ENCODE measurements around the gene CDK6. TPM values are rescaled to one million over a fixed set of nuclear protein-coding genes. Genes with fewer than 3 reads are reported as not detected.

The CDK6 gene
- total RNA-seq, 6 experiments from 2014 or later, result 6.9 to 23.7 (median 17.0) TPM

DNA sequence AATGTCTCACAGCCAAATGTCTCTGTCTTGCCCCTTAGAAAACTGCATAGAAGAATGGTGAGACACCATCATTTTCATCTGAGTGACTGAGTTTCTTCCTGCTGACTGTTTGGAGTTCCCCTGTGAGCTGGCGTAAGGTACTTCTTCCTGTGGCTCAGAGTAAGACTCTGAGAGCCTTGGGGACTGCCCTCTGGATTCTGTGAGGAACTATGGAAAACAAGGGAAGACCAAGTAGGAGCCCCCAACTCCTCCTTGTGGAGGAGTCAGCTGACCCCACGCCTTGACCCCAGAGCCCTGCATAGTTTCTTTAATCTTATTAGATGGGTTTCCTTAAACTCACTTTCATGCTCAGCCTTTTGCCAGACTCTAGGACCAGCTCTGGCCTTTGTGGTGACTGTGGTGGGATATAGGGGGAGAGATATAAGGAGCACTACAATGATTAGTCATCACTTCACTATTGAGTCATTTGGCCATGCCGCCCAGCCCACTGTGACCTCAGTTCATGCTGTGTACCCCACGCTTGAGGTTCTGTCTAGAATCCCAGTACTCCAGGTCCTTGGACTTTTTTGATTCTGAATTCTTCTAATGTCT lies 194.4 kb downstream of the CDK6 start:
- TF ChIP-seq, protein P1, sequence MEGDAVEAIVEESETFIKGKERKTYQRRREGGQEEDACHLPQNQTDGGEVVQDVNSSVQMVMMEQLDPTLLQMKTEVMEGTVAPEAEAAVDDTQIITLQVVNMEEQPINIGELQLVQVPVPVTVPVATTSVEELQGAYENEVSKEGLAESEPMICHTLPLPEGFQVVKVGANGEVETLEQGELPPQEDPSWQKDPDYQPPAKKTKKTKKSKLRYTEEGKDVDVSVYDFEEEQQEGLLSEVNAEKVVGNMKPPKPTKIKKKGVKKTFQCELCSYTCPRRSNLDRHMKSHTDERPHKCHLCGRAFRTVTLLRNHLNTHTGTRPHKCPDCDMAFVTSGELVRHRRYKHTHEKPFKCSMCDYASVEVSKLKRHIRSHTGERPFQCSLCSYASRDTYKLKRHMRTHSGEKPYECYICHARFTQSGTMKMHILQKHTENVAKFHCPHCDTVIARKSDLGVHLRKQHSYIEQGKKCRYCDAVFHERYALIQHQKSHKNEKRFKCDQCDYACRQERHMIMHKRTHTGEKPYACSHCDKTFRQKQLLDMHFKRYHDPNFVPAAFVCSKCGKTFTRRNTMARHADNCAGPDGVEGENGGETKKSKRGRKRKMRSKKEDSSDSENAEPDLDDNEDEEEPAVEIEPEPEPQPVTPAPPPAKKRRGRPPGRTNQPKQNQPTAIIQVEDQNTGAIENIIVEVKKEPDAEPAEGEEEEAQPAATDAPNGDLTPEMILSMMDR (IDR thresholded peaks at IDR 0.05), result no peak
- TF ChIP-seq POLR2A (IDR thresholded peaks at IDR 0.05), result no peak
- Histone ChIP-seq H3K4me1 (no peaks in the 10 kb centered on the region), H3K27ac (no peak overlapping the region), H3K36me3 (no peaks in the 10 kb centered on the region), H3K27me3 (no peaks in the 10 kb centered on the region), H3K9me3 (no peaks in the 10 kb centered on the region), H3K4me3 (no peak overlapping the region)
- ATAC-seq (peak in 1 of 4 donors; percentile 12), DNase-seq (no peak)
- intact Hi-C loops (cut with DNase I), result no loop called here
- WGBS (ENCODE audit: insufficient coverage, low coverage, low lambda C conversion rate, missing lambda C conversion rate), result 81% methylated on average over 3 of the region's 4 CpGs

DNA sequence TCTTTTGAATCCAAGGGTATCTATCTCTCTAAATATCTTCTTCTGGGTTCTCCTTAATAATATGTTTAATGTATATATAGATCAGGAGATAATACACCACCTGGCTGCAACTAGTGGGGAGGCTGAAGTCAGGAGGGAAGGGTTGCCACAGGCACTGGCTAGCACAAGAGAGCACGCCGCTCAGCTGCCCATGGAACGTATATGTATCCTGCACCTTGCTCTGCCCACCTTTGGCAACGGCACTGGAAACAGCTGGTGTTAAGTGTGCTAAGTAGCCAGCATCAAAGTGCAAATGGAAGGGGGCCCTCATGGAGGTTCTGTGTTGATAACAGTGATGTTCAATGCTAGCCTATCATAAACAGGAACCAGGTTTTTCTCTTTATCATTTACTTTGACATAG lies 196.4 kb downstream of the CDK6 start:
- Histone ChIP-seq H3K4me1 (peaks cover 0 to 14% (median 7%) of the 10 kb centered on the region in 4 donors), H3K9me3 (no peaks in the 10 kb centered on the region), H3K36me3 (no peaks in the 10 kb centered on the region), H3K27ac (no peak overlapping the region), H3K27me3 (no peaks in the 10 kb centered on the region), H3K4me3 (no peak overlapping the region)
- no peak for DNase-seq
- intact Hi-C loops (cut with DNase I), result no loop called here
- 42% methylated on average over 2 of the region's 4 CpGs for WGBS (ENCODE audit: insufficient coverage, low coverage, low lambda C conversion rate, missing lambda C conversion rate)
- no peak for ATAC-seq
- TF ChIP-seq, protein P1 (IDR thresholded peaks at IDR 0.05), result no peak
- TF ChIP-seq POLR2A (IDR thresholded peaks at IDR 0.05), result no peak

DNA sequence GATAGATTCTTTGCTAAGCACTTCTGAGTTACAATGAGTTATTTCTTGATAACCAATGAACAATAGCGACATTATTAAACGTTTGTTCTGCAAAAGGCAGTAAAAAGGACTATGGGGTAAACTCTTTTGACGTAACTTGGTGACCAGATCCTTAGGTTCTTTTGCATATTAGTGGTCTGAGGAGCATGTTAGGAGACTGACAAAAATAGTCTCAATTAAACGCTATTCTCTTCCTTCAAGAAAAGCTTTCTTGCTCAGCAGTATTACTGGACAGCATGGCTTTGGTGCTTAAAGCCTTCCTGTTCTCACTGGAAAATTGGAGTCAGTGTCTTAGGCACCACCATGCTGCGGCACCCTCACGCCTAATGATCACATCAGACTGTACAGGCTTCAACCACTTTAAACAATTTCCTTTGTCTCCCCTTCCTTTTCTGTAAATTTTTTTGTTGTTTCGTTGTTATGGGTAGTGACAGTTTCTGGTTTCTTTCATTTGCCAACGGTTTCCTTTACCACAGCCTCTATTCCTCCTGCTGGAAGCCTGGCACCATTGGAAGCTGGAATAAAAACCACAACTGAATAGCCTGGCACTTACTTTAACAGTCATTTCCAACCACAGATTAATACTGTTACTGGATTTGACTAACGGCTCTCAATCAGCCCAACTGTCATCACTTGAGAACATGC lies 197.0 kb downstream of the CDK6 start:
- no peaks in the 10 kb centered on the region for H3K36me3 ChIP-seq
- H3K27ac ChIP-seq, result no peak overlapping the region
- TF ChIP-seq POLR2A (IDR thresholded peaks at IDR 0.05), result no peak
- H3K27me3 ChIP-seq, result no peaks in the 10 kb centered on the region
- H3K9me3 ChIP-seq, result no peaks in the 10 kb centered on the region
- intact Hi-C loops (cut with DNase I), result no loop called here
- no peak for ATAC-seq
- 54% methylated on average over 9 of the region's 9 CpGs for WGBS (ENCODE audit: insufficient coverage, low coverage, low lambda C conversion rate, missing lambda C conversion rate)
- H3K4me1 ChIP-seq, result peaks cover 0 to 20% (median 7%) of the 10 kb centered on the region in 4 donors
- no peak overlapping the region for H3K4me3 ChIP-seq
- no peak for DNase-seq

DNA sequence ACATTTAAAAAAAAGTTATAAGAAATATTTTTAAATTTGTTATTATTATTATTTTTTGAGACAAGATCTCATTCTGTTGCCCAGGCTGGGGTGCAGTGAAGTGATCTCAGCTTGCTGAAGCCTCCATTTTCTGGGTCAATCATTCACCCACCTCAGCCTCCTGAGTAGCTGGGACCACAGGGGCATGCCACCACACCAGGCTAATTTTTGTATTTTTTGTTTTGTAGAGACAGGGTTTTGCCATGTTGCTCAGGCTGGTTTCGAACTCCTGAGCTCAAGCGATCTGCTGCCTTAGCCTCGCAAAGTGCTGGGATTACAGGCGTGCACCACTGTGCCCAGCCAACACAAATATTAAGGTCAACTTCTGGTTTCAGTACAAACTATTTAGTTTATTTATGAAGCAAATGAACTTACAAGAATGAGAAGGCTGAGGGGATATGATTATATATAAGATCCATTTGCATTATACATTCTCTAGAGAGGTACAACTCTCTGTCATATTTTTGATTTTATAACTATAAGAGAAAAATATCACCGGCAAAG lies 200.3 kb downstream of the CDK6 start:
- peaks cover 0 to 30% (median 7%) of the 10 kb centered on the region in 4 donors for H3K4me1 ChIP-seq
- TF ChIP-seq POLR2A (IDR thresholded peaks at IDR 0.05), result no peak
- TF ChIP-seq, protein P1 (IDR thresholded peaks at IDR 0.05), result no peak
- DNase-seq, result no peak
- no peak overlapping the region for H3K4me3 ChIP-seq
- ATAC-seq, result peak in 2 of 4 donors; percentile 35 to 40
- H3K36me3 ChIP-seq, result no peaks in the 10 kb centered on the region
- H3K27ac ChIP-seq, result peak overlapping the region in 1 of 3 donors; percentile 60
- H3K27me3 ChIP-seq, result no peaks in the 10 kb centered on the region
- no peaks in the 10 kb centered on the region for H3K9me3 ChIP-seq
- 44% methylated on average over 5 of the region's 5 CpGs for WGBS (ENCODE audit: insufficient coverage, low coverage, low lambda C conversion rate, missing lambda C conversion rate)
- intact Hi-C loops (cut with DNase I), result no loop called here

DNA sequence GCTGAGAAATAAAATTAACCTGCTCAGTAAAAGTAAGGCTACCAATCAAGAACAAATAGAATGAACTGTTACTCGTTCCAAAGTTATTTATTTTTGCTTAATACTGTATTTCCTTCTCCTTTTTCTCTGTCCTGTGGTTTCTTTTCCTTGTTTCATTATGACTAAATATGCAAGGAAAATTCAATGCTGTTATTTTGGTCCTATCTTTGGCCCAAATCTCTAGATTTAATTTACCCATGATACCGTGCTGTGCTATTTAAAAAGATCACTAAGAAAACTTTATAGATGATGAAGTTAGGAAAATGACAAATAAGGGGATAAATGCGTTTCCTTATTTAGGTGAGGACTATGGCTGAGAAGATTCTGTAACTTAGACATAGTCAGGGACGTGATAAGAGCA lies 200.8 kb downstream of the CDK6 start:
- H3K9me3 ChIP-seq, result no peaks in the 10 kb centered on the region
- H3K4me3 ChIP-seq, result no peak overlapping the region
- H3K27ac ChIP-seq, result peak overlapping the region; percentile 0 to 60 (median 30)
- H3K4me1 ChIP-seq, result peaks cover 0 to 30% (median 7%) of the 10 kb centered on the region in 4 donors
- no peaks in the 10 kb centered on the region for H3K27me3 ChIP-seq
- no peak for ATAC-seq
- 33% methylated on average over 4 of the region's 4 CpGs for WGBS (ENCODE audit: insufficient coverage, low coverage, low lambda C conversion rate, missing lambda C conversion rate)
- intact Hi-C loops (cut with DNase I), result no loop called here
- TF ChIP-seq, protein P1 (IDR thresholded peaks at IDR 0.05), result no peak
- no peak for TF ChIP-seq POLR2A (IDR thresholded peaks at IDR 0.05)
- no peak for DNase-seq
- H3K36me3 ChIP-seq, result no peaks in the 10 kb centered on the region

Data from right lobe of liver (tissue), 6 donors.